NCI-H748 (cell line): ENCODE results near the gene SKP2.
"Not testable (repeated sequence)": the region's sequence is repeated elsewhere in the genome, so short reads cannot be mapped to it uniquely, and the experiment has no call there.

ENCODE experiments used
- DNase-seq: peaks from one replicate; lab custom pipeline; 2025; ENCODE audit not compliant: unreplicated experiment; lab: John Stamatoyannopoulos, UW

The SKP2 gene

DNA sequence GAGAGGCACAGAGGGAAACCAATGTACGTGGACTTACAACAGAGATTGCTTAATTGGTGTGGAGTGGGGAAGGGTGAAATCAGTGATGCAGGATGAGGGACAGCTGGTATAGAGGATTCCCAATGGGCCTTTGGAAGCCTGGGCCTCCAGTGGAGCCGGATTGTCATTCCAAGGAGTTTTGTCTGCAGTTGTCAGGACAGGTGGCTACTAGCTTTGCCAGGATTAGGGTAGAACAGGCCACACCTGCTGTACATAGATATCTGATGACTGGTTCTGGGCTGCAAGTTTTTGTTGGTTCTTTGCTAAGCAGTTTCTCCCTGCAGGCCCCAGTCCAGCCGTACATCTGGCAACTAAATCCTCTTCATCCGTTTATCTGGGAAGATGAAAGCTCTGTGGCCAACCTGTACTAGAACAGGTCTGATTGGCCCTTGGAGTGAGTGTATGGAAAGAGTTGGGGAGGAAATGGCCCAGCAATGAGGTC lies 4.2 kb downstream of the SKP2 start:
- DNase-seq, result no peak

DNA sequence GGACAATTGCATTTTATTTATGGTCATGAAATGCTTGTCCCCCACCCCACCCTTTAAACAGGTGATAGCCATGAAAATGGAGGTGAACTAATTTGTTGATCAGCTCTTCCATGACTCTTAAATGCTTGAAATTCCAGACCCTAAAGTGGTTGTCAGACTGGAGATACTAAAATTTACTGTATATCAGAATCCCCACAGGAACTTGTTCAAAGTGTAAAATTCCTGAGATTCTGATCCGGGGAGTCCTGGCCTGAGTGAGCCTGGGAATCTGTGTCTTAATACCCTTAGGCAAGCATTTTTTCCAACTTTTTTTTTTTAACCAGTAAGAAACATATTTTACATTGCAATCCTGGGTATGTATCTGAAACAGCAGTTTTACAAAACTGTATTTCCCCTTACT lies 4.7 kb downstream of the SKP2 start:
- no peak for DNase-seq

DNA sequence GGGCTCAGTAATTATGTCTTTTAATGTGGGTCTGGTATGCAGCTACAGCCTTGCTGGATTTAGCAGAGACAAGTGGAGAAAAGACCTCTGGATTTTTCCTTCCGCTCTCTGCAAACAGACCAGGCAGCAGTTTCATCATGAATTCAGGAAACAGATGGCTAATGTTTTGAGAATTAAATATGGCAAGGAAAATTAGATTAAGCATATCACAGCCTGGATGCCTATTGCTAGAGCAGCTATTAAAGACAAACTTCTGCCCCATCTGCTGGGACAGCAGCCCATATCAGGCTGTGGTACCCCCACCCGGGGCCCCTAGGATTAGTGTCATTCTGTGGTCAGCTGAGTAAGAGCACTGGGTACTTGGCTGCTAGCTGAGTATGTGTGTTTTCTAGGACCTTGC lies 6.2 kb downstream of the SKP2 start:
- no peak for DNase-seq

DNA sequence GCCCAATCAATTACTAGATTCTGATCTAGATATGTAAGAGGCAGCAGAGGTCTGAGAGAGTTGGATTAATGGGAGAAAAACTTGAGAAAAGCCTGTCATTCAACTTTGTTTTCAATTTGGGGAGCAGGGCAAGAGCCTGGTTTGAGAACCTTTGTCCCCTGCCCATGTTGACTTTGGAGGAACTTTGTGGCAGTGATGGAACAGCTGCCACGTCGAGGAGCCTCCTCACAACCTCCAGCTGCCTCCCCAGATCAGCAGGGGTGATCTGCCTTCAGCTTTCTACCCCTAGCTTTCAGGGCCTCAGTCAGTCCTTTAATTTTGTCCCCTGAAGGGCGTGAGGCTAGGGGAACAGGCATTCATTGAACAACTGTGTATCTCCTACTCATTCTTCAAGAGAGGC lies 8.7 kb downstream of the SKP2 start:
- DNase-seq, result no peak

DNA sequence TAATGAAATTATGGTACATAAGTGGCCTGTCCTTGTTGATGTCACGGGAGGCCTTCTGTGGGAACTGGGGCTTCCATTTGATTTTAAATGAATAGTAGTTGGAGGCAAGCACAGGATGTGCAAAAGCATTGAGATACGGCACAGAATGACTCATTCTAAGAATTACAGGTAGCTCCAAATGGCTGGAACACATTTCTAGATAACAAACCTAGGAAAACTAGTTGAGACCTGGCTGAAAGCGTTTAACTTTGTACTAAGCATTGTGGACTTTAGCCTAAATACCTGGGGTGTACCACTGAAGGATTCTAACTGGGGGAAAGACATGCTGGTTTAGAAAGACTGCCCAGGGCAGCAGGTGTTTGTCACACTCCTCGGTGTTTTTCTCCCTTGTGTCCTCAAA lies 9.4 kb downstream of the SKP2 start:
- no peak for DNase-seq

DNA sequence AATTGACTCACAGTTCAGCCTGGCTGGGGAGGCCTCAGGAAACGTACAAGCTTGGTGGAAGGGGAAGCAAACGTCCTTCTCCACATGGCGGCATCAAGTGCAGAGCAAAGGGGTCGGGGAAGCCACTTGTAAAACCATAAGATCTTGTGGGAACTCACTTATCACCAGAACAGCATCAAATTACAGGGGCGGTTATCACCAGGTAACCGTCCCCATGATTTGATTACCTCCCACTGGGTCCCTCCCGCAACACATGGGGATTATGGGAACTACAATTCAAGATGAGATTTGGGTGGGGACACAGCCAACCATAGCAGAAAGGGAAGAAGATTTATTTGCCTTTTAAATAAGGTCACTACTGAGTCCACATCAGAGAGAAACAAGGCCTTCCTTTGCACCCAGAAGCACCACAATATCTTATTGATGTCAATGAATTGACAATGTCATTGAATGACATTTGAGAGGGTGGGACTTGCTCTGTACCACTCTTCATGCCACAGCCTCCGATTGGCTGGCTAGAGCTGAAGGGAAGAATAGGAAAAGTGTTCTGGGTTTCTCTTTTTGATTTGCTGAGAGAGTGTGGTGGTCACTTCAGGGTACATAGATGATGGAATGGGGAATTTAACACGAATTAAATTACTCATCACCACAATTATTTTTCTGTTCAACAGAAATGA lies 11.0 kb downstream of the SKP2 start:
- DNase-seq, result no peak

DNA sequence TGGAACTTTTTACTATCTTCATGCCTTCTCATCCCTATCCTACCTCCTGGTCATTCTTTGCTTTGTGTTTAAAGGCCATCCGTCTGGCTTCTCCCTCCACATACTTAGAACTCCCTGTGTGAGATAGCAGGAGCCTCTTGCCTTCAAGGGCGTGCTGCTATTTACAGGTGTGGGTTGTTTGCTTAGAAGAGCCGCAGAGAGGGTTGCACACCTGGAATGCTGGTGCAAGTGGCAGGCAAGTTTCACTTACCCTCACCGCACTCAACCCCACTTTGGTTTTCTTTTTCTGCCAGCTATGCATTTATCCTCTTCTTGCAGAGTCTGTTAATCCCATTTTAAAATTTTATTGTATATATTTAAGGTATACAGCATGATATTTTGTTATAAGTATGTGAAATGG lies 12.6 kb downstream of the SKP2 start:
- no peak for DNase-seq

DNA sequence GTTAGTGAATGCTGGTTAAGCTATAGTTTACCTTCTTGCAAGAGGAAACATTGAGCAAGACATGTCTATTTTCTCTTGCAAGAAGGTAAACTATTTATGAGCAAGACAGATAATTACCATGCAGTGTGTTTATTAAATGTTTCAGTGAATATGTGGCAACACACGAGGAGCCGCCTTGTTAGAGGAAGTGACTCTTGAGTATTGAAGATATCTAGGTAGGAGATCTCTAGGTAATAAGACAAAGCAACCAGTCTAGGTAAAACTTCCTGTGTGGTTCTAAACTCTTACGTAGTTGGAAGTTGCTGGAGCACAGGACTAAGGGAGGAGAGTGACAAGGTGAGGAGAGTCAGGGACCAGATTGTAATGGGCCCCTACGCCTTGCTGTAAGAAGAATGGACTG lies 16.8 kb downstream of the SKP2 start:
- no peak for DNase-seq

DNA sequence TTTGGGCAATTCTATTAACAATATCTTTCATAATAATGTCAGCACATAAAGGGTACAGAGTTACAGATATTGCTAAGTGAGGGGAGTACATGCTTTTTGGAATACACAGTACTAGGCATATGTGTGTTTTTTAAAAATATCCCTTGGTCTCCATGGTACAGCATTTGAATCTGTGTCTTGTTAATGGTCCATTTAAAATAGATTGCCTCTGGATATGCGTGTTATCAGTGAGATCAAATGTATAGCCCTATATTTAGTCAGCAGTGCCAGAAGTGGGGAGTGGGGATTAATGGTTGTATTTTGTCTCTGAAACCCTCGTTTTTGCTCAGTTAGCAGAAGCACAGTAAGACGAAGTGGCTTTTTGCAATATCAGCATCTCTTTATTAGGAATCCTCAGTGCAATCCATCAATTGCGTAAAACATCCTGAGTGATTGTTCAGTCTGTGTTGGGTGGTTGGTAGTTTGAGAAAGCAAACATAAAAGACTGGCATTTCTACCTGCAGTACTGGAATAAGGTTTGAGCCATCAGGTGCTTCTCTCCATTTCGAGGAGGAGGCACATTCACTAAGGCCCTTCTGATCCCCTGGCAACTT lies 19.0 kb downstream of the SKP2 start:
- DNase-seq, result no peak

DNA sequence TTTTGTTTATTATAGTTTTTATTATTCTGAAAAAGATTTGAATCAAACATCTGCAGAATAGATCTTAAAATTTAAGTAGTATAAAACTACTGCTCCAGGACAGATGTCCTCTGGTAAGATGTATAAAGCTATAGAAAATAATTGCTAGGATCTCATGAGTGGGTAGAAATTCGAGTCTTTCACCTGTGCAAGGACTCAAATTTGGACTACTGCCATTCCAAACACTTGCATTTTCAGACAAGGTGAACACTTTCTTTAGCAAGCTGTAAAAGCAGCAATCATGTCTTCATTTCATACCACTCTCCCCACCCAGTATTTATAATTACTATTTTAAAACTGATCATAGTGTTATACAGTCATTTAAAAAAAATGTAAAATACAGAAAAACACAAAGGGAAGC lies 20.7 kb downstream of the SKP2 start:
- DNase-seq, result no peak

DNA sequence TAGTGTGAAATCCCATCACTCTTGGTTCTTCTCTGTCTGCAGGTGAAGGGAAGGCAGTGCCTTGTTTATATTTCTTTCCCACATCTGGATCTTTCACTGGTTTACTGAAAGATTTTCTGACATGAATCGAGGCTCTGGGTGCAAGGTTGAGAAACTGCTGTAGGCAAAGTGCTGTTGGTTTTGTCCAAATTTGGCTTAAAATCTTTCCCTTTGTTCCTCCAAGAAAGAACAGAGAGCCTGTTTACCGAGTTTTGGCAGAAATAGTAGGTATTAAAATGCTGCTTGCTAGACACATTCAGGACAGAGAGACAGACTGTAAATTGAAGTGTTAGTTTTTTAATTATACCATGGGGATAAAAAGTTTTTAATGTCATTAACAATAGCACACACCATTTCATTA lies 21.5 kb downstream of the SKP2 start:
- no peak for DNase-seq

DNA sequence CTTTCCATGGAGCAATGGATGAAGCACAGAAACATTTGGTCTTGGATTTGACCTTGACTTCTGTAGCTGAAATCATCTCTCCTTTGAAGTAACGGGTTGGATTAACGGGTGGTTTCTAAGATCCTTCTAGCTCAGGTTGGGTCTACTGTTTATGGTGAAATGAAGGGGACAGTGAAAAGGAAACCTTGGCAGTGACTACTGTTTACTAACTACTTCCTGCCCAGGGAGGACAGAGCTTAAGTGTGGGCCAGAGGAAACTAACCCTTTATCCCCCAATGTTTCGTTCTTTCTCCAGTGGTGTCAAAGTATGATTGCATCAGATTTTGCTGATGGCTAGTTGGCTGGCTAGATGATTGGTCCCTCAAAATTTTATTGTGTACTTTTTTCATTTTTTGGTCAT lies 22.2 kb downstream of the SKP2 start:
- DNase-seq, result no peak

DNA sequence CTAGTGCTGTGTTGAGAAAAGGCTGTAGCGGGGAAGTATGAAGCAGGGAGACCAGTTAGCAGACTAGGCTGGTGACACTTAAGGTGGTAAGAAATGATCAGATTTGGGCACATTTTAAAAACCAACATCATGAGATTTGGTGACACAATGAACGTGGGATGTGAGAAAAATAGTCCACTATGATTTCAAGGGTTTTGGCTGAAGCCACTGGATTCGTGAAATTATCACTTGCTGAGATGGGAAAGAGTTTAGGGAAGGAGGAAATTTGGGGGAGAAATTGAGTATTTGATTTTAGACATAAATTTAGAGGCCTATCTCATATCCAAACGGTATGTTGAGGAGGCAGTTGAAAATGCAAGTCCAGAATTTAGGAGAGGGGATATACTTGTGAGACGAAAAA lies 23.1 kb downstream of the SKP2 start:
- no peak for DNase-seq

DNA sequence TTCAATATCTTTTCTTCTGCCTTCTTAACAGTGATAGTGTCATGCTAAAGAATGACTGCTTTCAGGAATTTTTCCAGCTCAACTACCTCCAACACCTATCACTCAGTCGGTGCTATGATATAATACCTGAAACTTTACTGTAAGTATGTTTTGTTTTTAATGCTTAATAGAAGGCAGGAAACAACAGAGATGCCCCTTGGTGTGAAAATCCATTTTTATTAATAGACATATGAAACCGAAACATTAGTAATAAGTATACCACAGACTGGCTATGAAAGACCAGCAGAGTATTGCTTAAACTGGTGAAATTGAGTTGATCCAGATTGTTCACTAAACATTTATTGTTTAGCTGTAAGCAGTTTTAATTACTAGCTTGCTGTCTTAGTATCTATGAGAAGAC lies 25.2 kb downstream of the SKP2 start:
- no peak for DNase-seq

DNA sequence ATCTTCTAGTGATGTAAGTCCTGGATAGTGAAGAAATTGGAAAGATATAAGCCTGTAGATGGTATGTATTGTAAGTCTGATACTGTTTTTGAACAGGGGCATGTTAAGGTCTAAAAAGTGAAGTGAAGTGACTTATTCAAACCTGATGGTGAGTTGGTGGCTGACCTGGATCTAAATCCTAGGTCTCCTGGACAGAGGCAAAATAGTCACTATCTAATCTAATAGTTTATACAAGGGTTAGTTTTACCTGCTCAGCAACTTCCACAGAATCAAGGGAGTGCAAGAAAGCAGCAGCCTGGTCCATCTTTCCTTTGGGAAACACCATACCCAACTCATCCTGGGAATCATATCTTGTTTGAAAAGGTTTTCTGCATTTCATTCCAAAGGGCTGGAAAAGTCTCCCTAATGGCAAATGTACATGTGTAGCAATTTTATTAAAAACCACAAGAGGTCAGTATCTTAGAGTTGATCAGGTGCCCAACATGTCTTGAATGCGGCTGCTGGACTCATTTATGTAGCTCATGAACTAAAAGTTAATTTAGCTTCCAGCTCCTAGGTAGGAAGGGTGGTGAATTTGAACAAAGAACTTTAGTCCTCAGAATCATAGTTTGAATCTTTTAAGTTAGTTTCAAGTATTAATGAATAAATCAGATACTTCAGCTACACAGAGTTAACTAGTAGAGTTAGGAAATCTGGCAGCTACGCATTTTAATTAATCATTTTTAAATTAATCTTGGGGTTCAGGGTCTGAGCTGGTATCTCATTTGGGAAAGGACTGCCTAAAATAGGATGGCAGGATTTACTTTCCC lies 26.0 kb downstream of the SKP2 start:
- peak; percentile 72 for DNase-seq

DNA sequence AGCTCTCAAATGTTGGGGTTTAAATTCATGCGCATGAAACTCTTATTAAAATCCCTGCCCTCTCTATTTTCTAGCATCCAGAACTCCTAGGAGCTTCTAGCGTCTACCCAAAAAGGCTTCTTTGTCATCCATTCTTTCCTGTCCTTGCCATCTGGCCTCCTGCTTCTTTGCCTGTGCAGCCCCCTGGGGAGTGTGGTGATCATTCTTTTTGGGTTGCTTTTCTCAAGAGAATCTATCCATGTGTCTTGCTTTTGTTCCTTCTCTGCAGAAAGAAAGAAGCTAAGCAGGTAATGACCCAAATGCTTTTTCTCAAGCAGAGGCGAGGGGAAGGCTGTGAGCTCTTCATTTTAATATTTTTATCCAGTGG lies 26.6 kb downstream of the SKP2 start:
- no peak for DNase-seq

DNA sequence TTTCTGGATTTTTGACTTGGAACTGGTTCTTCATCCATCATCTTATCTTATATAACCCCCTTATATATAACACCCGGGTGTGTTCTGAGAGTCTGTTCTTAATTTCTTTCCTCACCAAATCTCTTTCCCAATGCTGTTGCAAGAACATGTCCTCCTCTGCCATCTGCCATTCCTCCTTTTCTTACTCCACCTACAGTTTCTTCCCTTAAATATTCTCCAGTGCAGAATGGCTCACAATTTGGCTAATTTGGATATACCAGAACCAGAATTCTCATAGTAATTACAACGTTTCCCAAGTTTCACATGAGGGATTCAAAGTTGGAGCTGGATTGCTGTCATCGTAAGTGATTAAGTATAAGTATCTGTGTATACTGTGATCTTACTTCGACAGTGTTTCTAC lies 28.0 kb downstream of the SKP2 start:
- no peak for DNase-seq

DNA sequence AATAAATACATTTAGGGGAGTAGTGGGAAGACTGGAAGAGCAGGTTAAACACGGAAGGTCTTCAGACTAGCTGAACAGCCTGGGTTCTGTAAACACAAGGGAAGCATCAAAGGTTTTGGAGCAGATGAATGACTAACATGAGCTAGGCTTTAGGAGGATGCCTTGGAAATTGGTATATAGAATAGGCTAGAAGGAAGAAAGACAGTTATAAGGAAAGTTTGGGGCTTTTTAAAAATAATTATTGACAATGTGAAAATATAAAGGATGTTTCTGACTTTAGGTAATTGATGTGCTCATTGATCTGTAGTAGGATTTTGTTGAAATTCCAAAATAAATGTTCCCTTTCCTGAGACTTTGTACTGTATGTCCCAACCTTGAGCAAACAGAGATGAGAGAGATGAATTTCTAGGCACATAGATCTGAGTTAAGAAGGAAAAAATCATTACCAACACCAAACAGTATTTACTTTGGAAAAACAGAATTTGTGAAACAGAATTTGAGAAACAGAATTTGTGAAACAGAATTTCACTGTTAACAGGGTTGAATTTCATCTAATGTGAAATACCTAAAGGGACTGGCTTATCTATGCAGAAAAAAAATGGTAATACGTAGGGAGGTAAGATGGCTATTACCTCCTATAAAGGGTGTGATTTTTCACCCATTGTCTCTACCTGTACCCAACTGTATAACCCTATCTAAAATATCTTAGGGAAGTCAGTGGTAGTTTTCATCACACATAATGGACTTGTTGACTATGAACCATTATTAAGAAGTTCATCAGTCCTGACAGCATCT lies 28.8 kb downstream of the SKP2 start:
- DNase-seq, result no peak

DNA sequence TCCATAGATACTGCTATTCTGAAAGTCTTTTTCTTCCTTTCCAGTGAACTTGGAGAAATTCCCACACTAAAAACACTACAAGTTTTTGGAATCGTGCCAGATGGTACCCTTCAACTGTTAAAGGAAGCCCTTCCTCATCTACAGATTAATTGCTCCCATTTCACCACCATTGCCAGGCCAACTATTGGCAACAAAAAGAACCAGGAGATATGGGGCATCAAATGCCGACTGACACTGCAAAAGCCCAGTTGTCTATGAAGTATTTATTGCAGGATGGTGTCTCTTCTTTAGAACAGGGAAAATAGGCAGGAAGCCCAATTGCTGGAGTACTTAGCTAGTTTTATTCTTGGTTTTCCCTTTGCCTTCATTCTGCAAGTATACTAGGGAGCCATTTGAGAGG lies 29.9 kb downstream of the SKP2 start:
- no peak for DNase-seq

DNA sequence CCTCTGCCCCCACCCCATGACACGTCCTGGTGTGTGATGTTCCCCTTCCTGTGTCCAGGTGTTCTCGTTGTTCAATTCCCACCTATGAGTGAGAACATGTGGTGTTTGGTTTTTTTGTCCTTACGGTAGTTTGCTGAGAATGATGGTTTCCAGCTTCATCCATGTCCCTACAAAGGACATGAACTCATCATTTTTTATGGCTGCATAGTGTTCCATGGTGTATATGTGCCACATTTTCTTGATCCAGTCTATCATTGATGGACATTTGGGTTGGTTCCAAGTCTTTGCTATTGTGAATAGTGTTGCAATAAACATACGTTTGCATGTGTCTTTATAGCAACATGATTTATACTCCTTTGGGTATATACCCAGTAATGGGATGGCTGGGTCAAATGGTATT lies 32.5 kb downstream of the SKP2 start:
- not testable (repeated sequence) for DNase-seq

DNA sequence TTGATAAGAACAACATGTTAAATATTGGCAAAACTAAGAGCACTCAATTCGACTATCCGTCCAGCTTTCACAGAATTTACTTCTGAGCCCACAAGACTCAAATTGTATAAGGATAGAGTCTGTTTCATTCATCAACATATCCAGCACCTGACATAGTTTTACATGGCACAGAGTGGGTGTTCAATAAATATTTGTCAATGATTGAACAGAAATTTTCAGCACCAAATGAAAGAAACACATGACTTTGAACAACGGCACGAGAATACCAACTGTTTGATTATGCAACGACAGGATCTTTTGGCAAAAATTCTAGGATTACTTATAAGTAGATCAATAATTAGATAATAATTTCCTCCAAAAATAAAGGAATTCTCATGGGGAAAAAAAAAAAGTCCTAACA lies 41.8 kb downstream of the SKP2 start:
- DNase-seq, result no peak

DNA sequence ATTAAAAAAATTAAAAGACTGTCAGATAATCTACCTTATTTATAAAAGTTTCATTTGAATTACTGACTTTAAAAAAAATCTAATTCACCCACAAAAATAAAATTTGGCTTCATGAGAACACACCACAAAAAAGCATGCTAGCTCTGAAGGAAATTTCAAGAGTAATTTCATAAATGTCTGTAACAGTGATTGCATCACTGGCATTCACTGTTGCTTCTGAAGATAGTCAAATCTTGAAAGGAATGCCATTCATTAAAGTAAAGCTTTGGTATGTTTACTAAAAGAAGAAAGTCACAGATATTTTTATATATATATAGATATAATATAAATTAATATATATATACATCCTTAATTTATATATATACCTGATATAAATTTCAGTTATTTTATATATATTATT lies 46.4 kb downstream of the SKP2 start:
- DNase-seq, result no peak
